ENCODE results near the gene CNNM4.
"Not testable (repeated sequence)": the region's sequence is repeated elsewhere in the genome, so short reads cannot be mapped to it uniquely, and the experiment has no call there.

The CNNM4 gene

DNA sequence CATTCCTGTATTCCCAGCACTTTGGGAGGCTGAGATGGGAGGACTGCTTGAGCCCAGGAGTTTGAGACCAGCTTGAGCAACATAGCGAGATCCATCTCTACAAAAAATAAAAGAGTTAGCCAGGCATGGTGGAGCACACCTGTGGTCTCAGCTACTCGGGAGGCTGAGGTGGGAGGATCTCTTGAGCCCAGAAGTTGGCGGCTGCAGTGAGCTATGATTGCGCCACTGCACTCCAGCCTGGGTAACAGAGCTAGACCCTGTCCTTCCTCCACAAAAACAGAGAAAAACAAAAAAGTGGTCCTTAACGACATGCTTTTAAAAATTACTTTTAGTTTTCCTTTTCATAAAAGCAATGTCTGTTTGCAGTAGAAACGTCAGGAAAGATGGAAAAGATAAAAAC, 35.8 kb downstream of the CNNM4 start:
- DNase-seq: not testable (repeated sequence)

DNA sequence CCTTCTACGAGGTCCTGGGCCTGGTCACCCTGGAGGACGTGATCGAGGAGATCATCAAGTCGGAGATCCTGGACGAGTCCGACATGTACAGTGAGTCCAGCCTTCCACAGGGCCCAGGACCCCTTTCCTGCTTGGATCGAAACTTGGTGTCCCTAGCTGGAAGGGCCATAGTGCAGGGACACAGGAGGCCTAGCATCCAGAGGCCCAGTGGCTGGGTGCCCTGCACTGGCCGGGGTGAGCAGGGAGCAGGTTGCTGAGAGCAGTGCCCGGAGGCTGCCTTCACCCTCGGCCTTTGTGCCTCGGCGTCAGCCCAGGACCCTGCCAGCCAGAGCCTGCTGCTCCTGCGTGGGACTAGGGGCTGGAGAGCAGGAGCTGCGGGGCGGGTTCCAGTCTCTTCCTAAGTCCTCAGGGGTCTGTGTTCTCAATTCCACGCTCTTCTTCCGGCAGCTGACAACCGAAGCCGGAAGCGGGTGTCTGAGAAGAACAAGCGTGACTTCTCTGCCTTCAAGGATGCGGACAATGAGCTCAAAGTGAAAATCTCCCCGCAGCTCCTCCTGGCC, 36.4 kb downstream of the CNNM4 start:
- no peak for DNase-seq

DNA sequence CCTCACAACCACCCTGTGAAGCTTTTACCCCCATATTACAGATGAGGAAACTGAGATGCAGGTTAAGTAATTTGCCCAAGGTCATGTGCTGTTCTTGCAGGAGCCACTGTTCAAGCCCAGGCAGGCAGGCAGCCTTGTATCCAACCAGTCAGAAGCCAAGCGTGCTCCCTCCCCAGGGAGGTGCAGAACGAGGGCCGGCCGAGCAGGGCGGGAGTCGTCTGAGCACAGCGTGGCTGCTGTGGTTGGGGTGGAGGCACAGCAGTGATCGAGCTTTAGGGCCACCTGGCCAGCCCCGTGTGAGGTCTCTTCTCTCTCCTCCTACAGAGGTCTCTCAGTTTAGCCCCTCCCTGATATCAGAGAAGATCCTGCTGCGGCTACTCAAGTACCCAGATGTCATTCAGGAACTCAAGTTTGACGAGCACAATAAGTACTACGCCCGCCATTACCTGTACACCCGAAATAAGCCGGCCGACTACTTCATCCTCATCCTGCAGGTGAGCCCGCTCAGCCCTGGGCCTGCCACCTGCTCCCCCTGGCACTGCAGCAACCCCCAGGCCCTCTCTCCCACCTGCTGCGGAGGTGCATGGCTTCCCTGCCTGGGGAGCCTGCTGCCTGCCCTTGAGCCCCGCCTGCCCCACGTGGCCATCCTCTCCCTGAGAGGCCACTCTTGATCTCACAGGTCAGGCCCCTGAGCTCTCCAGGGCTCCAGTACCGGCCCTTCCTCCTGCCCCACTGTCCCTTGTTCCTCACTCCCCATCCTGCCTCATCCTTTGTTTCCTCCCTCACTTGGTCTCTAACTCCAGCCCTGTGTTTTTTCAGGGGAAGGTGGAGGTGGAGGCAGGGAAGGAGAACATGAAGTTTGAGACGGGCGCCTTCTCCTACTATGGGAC, 38.3 kb downstream of the CNNM4 start:
- no peak for DNase-seq

DNA sequence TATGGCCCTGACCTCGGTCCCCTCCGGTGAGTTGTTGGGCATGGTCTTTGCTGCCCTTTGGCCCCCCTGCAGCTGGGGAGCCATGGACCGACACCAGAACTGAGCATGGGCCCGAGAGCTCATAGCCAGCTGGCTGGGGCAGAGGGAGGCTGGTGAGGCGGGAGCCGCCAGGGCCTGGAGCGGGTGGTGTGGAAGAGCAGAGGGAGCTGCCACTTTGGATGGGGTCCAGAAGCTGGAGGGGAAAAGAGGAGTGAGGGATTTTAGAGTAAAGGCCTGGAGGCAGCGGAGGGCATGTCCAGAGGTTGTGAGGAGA, 38.9 kb downstream of the CNNM4 start:
- DNase-seq: no peak

DNA sequence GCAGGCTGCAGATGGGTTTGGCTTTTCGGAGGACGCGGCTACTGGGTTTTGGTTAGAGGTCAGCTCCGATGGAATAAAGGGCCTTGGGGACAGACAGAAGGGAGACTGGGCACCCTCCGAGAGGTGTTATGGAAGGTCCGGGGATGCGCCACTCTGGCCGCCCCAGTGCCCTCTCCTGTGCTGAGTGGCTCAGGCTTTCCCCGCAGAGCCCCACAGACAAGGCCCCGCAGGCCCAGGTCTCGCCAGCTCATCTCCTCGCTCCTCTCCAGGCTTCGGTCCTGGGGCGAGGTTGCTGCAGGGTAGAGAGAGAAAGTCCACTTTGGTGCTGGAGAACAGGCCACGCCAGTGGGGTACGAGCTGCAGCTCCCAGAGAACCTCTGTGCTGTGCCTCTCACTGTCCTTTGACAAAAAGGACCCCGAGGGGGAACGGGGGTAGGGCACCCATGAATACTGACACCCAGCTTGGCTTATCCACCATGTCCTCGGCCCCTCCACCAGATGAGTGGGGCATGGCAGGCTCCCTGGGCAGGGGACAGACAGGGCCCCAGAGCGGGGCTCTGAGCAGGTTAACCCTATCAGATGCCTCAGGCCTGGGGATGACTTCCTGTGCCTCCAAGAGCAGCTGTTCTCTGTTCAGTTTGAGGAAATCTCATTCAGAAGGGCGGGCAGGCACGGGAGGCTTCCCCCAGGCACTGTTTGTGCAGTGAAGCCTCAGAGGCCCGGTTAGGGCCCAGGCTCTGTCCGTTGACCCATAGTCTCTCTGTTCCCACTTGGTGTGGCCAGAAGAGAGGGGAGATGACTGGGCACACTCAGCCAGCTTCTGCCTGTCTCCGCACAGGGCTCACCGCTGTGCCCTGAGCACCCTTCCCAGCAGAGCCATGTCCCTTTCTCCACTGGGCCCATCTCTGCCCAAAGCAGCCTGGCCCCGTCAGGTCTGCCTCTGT, 39.6 kb downstream of the CNNM4 start:
- no peak for DNase-seq

DNA sequence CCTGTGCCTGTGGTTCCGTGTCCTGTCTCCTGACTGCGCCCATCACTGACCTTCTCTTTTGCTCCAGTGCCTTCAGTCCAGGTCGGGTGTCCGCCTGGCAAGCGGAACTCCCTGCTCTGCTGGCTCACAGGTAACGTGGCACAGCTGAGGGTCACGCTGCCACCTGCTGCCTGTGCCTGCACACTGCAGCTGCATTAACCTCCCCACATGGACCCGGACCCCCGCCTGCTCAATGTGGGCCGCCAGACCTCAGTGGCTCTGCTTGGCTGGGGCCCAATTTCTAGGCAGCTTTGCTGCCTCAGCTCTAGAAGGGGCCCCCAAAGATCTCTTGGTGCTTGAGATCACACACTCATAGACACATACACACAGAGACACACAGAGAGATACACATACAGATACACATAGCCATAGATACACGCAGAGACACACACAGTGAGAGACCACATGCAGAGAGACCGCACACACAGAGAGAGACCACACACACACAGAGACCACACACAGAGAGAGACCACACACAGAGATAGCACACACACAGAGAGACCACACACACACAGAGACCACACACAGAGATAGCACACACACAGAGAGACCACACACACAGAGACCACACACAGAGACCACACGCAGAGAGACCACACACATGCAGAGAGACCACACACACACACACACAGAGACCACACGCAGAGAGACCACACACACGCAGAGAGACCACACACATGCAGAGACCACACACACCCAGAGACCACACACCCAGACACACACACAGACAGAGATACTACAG, 40.5 kb downstream of the CNNM4 start:
- peak; percentile 74 to 76 for DNase-seq

DNA sequence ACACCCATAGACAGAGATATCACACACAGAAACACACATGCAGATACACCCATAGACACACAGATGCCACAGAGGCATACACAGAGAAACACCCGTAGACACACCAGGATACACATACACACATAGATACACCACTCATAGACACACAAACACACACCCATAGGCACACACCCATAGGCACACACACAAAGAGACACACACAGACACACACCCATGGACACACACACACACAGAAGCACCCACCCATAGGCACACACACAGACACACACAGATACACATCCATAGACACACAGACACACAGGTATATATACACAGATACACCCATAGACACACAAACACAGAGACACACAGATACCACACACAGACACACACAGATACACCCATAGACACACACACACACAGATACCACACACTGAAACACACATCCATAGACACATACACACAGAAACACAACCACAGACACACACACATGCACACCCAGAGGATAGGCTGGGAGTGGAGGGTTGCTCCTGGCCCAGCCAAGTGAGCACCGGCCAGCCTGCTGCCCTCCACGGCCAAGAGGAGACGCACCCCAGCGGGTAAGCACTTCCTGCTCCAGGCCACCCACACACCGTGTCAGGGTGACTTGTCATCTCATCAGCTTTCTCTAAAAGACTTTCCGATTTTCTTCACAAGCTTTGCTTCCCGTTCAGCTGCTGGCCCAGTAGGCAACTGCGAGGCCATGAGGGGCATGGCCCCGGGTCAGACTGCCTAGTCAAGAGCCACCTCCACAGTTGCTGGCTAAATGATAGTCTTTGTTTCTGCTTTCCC, 41.3 kb downstream of the CNNM4 start:
- peak in 1 of 2 donors; percentile 28 for DNase-seq

DNA sequence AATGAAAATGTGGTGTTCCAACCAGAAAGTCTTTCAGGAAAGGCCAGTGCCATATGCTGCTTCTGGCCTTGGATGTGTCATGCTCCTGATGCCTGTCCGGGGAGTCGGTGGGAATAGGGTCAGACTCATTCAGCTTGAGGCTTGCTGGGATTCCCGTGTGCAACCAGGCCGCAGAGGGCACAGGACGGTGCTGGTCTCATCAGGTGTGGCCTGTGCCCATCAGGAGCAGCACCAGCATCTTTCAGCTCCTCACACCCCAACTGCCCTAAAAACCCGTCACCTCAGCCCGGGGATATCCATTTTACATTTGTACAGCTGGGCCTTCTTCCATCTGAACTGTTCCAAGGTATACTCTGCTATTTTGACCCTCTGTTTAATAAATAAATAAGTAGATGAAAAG, 42.0 kb downstream of the CNNM4 start:
- no peak for DNase-seq

DNA sequence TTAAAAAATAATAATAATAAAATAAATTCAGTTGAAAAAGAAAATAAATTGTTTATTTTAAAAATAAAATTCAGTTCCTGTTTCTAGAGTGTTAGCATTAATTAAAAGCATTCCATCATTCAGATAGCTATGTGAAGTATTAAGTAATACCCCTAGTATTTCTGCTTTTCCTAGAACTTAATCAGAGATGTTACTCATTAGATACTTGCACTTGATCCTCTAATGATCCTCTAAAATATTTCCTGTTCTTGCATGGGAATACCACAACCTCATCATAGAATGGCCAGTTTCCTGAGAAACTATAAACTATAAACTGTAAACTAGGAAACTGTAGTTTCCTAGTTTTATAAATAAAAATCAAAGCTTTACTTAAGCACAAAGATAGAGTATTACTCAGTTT, 44.3 kb downstream of the CNNM4 start:
- no peak for DNase-seq

DNA sequence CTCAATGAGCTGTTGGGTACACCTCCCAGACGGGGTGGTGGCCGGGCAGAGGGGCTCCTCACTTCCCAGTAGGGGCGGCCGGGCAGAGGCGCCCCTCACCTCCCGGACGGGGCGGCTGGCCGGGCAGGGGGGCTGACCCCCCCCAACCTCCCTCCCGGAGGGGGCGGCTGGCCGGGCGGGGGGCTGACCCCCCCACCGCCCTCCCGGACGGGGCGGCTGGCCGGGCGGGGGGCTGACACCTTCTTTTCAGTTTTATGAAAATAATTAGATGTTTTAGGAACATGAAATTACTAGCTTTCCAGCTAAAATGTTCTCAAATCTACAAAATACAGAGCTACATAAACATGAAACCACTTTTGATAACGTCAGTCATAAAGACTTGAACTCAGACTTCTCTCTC, 45.2 kb downstream of the CNNM4 start:
- not testable (repeated sequence) for DNase-seq

DNA sequence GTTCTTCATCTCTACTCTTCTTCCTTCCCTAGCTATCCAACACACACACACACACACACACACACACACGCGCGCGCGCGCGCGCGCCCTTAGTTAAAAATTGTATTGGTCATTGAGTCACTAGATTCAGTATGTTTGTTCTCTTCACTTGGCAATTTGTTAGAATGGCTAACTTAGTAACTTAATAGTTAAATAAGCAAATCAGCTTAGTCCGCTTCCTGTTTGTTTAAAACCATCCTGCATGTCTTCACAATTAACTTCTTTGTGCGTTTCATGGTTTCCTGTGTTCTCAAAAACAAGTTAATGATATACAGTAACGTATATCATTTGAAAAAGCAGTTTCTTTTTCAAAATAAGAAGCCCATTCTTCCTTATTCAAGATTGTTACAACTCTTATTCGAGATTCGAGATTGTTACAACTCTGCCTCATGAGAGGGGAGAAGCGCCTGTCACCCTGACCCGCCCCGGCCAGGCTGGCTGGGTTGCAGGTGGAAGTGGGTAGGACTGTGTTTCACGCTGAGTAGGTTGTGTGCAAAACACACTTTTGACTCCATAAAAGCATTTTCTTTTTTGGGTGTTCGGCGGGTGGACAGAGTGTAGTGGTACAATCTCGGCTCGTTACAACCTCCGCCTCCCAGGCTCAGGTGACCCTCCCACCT, 45.9 kb downstream of the CNNM4 start:
- DNase-seq: peak; percentile 43 to 50

DNA sequence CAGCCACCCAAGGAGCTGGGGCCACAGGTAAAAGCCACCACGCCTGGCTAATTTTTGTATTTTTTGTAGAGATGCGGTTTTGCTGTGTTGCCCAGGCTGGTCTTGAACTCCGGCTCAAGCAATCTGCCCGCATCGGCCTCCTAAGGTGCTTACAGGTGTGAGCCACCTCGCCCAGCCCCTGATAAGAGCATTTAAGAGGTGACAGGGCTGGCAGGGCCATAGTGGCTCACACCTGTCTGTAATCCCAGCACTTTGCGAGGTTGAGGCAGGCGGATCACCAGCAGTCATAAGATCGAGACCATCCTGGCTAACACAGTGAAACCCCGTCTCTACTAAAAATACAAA, 46.4 kb downstream of the CNNM4 start:
- no peak for DNase-seq

DNA sequence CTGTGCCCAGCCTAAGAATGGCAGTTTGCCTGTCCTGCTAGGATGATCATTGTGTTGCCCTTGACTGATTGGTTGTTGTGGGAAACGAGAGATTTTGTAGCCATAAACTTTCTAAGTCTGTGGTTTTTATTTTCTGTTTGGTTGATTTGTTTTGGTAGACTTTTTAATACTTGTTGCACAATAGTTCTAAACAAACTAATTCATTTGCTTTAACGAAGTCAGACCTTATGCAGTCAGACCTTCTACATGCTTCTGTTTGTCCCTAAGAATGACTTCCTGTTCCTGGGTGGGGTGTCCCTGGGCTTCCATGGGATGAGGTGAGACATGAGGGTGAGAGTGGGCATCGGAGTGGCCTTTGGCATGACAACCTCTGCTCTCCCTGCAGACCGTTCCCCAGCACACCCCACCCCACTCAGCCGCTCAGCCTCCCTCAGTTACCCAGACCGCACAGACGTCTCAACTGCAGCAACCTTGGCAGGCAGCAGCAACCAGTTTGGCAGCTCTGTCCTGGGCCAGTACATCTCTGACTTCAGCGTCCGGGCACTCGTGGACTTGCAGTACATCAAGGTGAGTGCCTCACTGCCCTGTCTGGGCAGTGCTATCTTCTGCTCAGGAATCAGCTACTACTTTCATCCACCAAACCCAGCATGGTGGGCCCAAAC, 47.6 kb downstream of the CNNM4 start:
- no peak for DNase-seq

DNA sequence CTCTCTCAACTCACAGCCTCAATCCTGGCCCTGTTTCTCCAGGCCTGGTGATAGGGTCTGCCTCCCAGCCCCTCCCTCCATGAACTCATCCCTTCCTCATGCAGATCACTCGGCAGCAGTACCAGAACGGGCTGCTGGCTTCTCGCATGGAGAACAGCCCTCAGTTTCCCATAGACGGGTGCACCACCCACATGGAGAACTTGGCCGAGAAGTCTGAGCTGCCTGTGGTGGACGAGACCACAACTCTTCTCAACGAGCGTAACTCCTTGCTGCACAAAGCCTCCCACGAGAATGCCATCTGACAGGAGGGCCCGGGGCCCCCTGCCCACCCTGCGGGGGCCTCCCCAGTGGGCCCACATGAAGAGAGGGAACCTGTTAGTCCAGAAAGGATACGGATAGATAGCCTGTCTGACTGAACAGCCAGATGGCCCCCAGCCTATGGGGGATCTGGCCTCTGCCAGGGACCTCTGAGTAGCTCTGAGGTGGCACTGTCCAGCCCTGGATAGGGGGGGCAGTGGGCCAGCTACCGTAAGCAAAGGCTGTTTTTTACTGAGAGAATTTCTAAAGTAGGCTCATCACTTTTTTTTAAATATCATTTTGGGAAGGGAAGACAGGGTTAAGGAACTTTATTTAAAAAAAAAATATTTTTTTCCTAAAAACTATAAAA, 48.6 kb downstream of the CNNM4 start:
- DNase-seq: no peak

DNA sequence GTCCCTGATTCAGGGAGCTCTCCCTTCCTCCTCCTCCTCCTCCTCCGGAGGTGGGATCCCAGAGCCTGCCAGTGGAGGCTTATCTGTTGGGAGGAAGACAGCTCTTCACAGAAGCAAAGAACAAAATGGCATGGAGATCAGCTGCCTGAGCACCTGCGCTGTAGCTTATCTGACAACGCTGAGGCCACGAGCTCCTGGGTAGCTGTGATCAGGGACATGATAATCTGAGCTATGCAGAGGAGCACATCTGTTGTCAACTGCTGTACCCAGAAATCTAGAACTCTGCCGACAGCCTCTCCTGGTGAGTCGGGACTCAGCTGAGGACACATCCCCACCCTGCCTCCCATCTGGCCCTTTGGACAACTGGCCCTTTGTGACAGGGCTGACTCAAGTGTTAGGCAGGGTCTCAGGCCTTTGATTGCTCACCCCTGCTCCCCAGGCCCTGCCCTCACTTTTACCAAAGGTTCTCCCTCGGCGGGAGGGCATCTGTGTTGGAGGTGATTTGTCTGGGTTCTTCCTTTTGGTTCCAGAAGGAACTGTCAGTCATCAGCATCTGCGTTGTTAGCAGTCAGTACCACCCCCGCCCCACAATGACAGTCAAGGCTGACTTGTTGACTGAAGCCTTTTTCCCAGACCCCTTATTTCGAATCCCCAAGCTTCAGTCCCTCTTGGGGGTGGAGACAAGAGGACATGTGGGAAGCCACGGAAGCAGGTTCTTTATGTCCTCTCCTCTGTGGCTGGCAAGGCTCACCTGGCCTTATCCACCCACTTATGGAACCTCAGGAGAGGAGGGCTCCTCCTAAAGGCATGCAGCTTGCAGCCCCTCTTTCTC, 49.5 kb downstream of the CNNM4 start:
- no peak for DNase-seq

DNA sequence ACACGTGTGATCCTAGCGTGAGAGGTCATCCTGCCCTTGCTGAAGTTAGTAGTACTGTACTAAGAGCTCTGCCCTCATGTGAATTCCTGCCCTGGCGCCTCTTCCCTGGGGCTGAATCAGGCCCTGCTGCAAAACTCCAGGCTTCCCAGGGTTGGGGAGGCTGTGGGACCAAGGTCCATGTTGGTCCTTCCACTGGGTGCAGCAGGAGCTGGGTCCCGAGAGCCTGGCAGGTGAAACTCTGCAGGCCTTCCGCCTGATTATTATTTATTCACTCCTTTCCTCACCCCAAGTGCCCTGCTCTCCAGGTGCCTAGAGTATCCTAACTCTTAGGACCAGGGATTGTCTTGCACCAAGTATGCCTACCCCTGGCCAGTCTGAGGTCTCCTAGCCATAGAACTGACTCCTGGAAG, 50.1 kb downstream of the CNNM4 start:
- DNase-seq: no peak

DNA sequence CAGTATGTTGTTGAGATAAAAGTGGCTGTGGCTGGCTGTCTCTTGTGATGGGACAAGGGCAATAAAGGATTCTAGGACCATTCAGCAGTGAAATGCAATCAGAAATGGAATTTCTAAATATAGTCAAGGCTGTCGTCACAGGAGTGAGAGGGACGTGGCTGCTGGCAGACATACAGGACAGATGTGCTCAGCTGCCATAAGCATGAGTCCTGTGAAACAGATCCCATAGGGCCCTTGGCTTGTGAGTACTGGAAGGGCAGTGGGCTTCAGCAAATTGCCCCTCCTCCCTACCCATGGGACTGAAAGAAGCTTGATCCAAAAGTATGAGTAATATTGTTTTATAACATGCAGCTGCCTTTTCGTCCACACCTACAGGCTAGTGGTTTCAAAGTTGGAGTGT, 51.2 kb downstream of the CNNM4 start:
- DNase-seq: no peak

DNA sequence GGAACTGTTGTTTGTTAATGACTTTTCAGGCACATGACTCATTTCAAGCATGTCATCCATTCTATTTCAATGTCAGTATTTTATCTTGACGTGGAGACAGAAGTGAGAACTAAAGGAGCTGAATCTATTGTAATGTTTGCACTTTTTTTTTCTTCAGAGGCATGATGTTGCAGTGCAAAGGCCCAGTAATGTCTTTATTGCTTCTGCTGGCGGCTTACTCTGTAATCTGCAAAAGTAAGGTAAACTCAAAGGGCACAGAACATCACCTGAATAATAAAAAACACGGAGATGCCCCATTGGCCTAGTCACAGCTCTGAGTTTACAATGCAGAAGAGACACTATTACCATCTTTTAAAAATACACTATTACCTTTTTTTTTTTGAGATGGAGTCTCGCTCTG, 53.0 kb downstream of the CNNM4 start:
- DNase-seq: no peak

DNA sequence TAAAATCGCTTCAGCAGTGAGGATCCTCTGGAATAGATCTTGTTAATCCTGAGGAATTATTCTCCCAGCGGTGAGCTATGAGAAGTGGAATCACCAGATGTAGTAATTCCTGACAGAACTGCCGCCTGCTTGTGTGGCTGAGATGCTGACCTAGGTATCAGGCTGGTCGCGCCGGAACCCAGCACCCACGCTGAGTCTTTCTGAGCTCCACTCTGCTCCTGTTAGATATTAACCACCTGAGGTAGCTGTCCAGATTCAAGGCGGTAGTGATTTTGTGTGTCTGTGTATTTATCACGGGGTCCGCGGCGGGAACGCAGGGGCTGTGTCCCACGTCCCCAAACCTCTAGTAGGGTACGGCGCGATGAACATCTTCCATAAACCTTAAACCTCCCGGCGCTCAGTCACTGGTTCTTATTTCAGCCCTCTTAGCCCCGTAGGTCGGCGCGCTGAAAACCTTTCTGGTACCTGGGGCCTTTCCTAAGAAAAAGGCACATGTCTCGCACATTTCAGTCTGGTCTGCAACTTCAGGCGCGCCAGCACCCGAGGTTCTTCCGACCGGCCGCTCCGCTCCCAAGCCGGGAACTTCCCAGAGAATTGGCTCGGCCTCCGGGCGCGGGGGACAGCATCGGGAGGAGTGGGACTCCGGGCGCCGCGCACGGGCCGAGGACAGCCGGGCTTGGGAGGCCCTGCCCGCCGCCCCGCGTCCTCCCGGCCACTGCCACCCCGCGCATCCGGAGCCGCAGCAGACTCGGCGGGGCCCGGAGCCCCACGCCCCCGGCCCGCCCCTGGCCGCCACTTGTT, 54.8 kb downstream of the CNNM4 start:
- DNase-seq: no peak

Measured in CD4-positive, alpha-beta T cell treated with Interleukin-1 beta for 1 hour (primary cell).